Coronary artery (tissue), 2 donors: ENCODE measurements around the gene PRKCE.
"Not testable (repeated sequence)": the region's sequence is repeated elsewhere in the genome, so short reads cannot be mapped to it uniquely, and the experiment has no call there.

Source experiments
- DNase-seq: peaks from one replicate; pipeline ENCODE4 v3.0.0-alpha.2; 2017; ENCODE audit warnings: low spot score
- H3K27ac ChIP-seq, 2 donors: fragments of 200-600 bp; sonication (generic); one replicate each; pipeline ENCODE4 v1.5.1; 2016 to 2019
- H3K4me3 ChIP-seq: fragments of 200-600 bp; sonication (generic); 2 replicates; pipeline ENCODE4 v1.5.1; 2016; ENCODE audit warnings: mild to moderate bottlenecking, moderate library complexity
- TF ChIP-seq, protein P1 (sequence below): fragments of 200-600 bp; sonication (generic); IDR thresholded peaks from one replicate; pipeline ENCODE4 v1.5.1; 2019; ENCODE audit warnings: antibody characterized with exemption

The PRKCE gene

DNA sequence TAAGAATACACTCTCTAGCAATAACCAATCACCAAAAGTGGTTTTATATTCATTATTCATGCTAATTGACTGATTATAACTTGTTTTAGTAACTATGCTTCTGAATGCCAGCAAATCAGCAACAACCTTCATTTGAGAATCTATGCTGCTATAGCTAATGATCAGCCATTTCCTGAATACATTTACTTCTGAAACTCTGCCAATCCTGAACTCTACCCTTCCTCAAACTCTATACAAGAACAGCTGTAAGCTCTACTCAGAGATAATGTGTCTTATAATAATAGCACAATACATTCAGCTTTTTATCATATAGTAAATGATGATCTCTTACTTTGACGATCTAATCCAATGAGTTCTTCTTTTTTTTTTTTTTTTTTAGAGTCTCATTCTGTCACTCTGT is 560.0 kb downstream of the PRKCE start:
- TF ChIP-seq, protein P1, sequence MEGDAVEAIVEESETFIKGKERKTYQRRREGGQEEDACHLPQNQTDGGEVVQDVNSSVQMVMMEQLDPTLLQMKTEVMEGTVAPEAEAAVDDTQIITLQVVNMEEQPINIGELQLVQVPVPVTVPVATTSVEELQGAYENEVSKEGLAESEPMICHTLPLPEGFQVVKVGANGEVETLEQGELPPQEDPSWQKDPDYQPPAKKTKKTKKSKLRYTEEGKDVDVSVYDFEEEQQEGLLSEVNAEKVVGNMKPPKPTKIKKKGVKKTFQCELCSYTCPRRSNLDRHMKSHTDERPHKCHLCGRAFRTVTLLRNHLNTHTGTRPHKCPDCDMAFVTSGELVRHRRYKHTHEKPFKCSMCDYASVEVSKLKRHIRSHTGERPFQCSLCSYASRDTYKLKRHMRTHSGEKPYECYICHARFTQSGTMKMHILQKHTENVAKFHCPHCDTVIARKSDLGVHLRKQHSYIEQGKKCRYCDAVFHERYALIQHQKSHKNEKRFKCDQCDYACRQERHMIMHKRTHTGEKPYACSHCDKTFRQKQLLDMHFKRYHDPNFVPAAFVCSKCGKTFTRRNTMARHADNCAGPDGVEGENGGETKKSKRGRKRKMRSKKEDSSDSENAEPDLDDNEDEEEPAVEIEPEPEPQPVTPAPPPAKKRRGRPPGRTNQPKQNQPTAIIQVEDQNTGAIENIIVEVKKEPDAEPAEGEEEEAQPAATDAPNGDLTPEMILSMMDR, result no peak
- DNase-seq, result no peak
- Histone ChIP-seq H3K27ac (no peak overlapping the region), H3K4me3 (no peak overlapping the region)

DNA sequence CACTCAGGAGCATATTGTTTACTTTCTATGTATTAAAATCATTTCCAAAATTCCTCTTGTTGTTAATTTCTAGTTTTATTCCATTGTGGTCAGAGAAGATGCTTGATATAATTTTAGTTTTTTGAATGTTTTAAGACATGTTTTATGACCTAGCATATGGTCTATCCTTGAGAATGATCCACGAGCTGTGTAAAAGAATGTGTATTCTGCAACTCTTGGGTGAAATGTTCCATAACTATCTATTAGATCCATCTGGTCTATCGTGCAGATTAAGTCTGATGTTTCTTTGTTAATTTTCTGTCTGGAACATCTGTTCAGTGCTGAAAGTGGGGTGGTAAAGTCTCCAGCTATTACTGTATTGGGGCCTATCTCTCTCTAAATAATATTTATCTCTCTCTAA is 562.4 kb downstream of the PRKCE start:
- Histone ChIP-seq H3K27ac (no peak overlapping the region), H3K4me3 (no peak overlapping the region)
- no peak for DNase-seq
- TF ChIP-seq, protein P1, result no peak

DNA sequence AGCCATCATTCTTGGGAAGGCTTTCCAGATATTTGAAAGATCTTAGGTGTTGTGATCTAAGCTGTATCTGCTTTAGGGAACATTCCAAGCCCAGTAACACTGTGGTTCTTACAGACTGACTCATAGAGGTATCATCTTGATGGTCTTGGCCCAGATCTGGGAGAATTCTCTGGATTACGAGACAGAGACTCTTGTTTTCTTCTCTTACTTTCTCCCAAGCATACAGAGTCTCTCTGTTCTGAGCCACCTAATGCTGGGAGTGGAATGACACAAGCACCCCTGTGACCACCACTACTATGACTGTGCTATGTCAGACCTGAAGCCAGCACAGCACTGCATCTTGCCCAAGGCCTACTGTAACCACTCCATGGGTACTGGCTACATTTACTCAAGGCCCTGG is 564.7 kb downstream of the PRKCE start:
- TF ChIP-seq, protein P1, result no peak
- Histone ChIP-seq H3K27ac (no peak overlapping the region), H3K4me3 (no peak overlapping the region)
- DNase-seq, result no peak

DNA sequence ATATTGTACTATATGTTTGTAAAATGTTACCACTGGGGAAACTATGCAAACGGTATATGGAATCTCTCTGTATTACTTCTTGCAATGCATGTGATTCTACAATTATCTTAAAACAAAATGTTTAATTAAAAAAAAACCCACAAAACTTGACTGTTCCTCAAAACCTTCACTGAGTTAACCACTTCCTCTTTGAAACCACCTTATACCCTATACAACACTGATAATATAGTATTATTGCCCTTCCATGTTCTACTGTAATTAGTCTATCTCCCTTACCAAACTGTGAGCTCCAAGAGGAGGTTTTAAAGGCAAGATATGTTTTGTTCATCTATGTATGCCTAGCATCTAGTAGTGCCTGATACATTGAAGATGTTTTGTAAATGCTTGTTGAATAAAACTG is 572.0 kb downstream of the PRKCE start:
- DNase-seq, H3K4me3 ChIP-seq, H3K27ac ChIP-seq: not testable (repeated sequence)

DNA sequence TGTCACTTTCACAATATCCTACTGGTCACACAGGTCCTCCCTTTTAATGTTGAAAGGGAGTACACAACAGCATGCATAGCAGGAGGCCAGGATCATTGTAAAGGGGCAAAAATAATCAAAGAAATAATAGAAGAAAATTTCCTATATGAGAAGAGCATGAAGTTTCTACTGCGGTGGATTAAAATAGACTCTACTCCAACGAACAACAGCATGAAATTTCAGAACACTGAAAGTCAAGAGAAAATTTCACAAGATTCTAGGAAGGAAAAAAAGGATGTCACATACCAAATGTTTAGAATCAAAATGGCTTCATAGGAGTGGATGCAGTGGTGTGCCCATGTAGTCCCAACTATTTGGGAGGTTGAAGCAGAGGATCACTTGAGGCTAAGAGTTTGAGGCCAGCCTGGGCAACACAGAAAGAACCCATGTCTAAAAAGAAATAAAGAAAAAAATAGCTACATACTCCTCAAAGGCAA is 573.7 kb downstream of the PRKCE start:
- TF ChIP-seq, protein P1, result no peak
- peak overlapping the region; percentile 49 to 56 for H3K27ac ChIP-seq
- no peak for DNase-seq
- H3K4me3 ChIP-seq, result no peak overlapping the region

DNA sequence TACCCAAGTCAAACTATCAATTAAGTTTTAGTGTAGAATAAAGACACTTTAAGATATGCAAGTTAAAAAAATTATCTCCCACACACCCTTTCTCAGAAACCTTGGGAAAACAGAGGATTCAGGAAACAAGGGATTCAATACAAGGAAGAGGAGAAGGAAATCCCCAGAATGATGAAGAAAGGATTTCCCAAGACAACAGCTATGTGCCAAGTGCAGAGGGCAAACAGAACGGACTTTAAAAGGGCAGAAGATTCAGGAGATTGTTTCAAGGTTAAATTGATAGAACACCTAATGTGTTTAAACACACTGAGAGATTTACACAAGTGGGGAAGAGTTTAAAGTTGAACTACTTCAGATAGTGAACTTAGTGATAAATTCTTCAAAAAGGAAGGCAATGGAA is 574.3 kb downstream of the PRKCE start:
- TF ChIP-seq, protein P1, result no peak
- Histone ChIP-seq H3K27ac (no peak overlapping the region), H3K4me3 (no peak overlapping the region)
- no peak for DNase-seq

DNA sequence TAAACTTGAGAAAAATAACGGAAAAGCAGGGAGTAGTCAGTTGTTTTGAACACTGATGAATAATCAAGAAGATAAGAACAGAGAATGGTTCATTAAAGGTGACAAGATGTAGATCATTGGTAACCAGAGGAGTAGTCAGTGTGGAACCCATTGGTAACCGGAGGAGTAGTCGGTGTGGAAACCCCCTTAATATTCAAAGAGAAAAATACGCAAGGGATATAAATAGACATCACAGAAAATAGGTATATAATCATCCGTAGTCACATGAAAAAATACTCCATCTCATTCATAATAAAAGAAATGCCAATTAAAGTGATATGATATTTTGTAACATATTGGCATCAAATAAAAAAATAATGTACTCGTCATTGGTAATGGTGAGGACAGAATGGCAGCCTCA is 575.1 kb downstream of the PRKCE start:
- Histone ChIP-seq H3K27ac (no peak overlapping the region), H3K4me3 (no peak overlapping the region)
- DNase-seq, result no peak
- TF ChIP-seq, protein P1, result no peak

DNA sequence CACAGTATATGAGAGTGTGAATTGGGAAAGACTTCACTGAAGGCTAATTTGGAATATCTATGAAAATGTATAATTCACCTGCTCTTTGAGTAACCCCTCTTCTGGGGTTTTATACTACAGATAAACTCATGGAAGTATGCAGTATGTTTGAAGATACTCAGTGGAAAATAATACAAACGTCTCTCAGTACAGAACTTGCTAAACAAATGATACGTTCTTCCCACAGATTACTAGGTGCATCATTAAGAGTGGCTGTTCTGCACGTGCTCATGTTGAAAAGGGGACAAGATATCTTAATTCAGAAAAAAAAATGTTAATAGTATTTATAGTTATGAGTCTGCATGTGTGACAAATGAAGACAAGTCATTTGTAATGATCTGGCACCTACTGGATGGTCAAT is 575.5 kb downstream of the PRKCE start:
- DNase-seq, result no peak
- TF ChIP-seq, protein P1, result no peak
- Histone ChIP-seq H3K4me3 (no peak overlapping the region), H3K27ac (no peak overlapping the region)
